Measurements from ENCODE around the gene GALNT6.

GALNT6 gene

GRCh38 chr12:51434305-51434704 lies 43.1 kb upstream of the GALNT6 start:
- Histone ChIP-seq H4K20me1 (ENCODE audit: insufficient read depth, low read length) (no peaks in the 10 kb centered on the region), H2AFZ (ENCODE audit: low read depth, low read length) (no peak overlapping the region), H3K4me2 (ENCODE audit: low read length) (no peak overlapping the region), H3K36me3 (replicated peaks; ENCODE audit: low read depth, low read length) (no peaks in the 10 kb centered on the region), H3K4me3 (ENCODE audit: low read length) (no peak overlapping the region), H3K9ac (ENCODE audit: low read length) (no peak overlapping the region), H3K27me3 (ENCODE audit: low read depth, low read length) (no peaks in the 10 kb centered on the region), H3K4me1 (ENCODE audit: low read length) (peaks cover 14% of the 10 kb centered on the region), H3K79me2 (ENCODE audit: low read length) (no peaks in the 10 kb centered on the region), H3K27ac (ENCODE audit: low read length) (no peak overlapping the region), H3K9me3 (ENCODE audit: insufficient read depth, low read length) (no peaks in the 10 kb centered on the region)
- TF ChIP-seq, protein P1, sequence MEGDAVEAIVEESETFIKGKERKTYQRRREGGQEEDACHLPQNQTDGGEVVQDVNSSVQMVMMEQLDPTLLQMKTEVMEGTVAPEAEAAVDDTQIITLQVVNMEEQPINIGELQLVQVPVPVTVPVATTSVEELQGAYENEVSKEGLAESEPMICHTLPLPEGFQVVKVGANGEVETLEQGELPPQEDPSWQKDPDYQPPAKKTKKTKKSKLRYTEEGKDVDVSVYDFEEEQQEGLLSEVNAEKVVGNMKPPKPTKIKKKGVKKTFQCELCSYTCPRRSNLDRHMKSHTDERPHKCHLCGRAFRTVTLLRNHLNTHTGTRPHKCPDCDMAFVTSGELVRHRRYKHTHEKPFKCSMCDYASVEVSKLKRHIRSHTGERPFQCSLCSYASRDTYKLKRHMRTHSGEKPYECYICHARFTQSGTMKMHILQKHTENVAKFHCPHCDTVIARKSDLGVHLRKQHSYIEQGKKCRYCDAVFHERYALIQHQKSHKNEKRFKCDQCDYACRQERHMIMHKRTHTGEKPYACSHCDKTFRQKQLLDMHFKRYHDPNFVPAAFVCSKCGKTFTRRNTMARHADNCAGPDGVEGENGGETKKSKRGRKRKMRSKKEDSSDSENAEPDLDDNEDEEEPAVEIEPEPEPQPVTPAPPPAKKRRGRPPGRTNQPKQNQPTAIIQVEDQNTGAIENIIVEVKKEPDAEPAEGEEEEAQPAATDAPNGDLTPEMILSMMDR (IDR thresholded peaks at IDR 0.05; ENCODE audit: low read depth, low read length) = no peak
- no peak for TF ChIP-seq EZH2phosphoT487 (IDR thresholded peaks at IDR 0.05; ENCODE audit: low read depth)

- Histone ChIP-seq H3K27ac (ENCODE audit: low read length) (no peak overlapping the region), H3K4me2 (ENCODE audit: low read length) (no peak overlapping the region), H3K36me3 (replicated peaks; ENCODE audit: low read depth, low read length) (no peaks in the 10 kb centered on the region), H4K20me1 (ENCODE audit: insufficient read depth, low read length) (no peaks in the 10 kb centered on the region), H2AFZ (ENCODE audit: low read depth, low read length) (no peak overlapping the region), H3K9ac (ENCODE audit: low read length) (no peak overlapping the region), H3K79me2 (ENCODE audit: low read length) (no peaks in the 10 kb centered on the region), H3K4me1 (ENCODE audit: low read length) (peaks cover 16% of the 10 kb centered on the region), H3K4me3 (ENCODE audit: low read length) (no peak overlapping the region), H3K27me3 (ENCODE audit: low read depth, low read length) (no peaks in the 10 kb centered on the region), H3K9me3 (ENCODE audit: insufficient read depth, low read length) (no peaks in the 10 kb centered on the region)
- TF ChIP-seq EZH2phosphoT487 (IDR thresholded peaks at IDR 0.05; ENCODE audit: low read depth) = no peak
- TF ChIP-seq, protein P1 (IDR thresholded peaks at IDR 0.05; ENCODE audit: low read depth, low read length) = no peak
These were observed 41.7 kb upstream of the GALNT6 start for GRCh38 chr12:51432921-51433320.

DNA sequence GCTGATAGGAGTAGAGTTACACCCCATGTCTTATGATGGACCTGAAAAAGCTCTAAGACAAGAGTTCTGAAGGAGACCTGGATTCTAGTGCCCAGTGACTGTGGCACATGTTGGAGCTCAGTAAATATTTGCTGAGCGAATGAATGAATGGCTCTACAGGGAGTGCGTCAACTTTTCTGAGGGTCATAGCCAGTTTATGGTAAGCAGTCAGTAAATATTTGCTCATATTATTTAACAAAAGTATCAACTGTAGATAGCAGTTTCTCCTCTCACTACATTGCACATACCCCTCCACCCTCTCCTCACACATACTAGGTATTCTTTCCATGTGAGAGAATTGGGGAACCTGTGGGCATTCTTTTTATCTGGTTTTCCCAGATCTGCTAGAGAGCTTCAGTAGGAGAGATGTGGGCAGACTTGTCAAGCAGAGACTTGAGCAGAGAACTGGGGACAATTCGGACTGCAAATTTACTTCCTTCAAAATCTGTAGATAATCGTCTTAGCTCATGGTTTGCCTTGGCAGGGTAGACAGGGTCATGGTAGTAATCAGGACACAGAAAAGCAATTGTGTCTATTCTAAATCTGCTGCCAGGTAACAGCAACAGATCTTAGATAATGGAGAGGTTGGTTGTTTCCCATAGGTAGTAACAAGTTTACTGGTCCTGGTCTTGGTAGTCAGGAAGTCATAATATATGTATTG lies 39.1 kb upstream of the GALNT6 start:
- H4K20me1 ChIP-seq (ENCODE audit: insufficient read depth, low read length) = no peaks in the 10 kb centered on the region
- peak overlapping the region; percentile 62 for H3K4me2 ChIP-seq (ENCODE audit: low read length)
- peak overlapping the region; percentile 33; the same call in 1 of the 2 replicates for H3K27ac ChIP-seq (ENCODE audit: low read length)
- no peak overlapping the region; the same call in 1 of the 2 replicates for H3K9ac ChIP-seq (ENCODE audit: low read length)
- H3K27me3 ChIP-seq (ENCODE audit: low read depth, low read length) = no peaks in the 10 kb centered on the region
- H3K4me3 ChIP-seq (ENCODE audit: low read length) = peak overlapping the region; percentile 13; the same call in 1 of the 2 replicates
- H2AFZ ChIP-seq (ENCODE audit: low read depth, low read length) = no peak overlapping the region
- no peak for TF ChIP-seq EZH2phosphoT487 (IDR thresholded peaks at IDR 0.05; ENCODE audit: low read depth)
- TF ChIP-seq, protein P1 (IDR thresholded peaks at IDR 0.05; ENCODE audit: low read depth, low read length) = no peak
- H3K9me3 ChIP-seq (ENCODE audit: insufficient read depth, low read length) = no peaks in the 10 kb centered on the region
- H3K36me3 ChIP-seq (replicated peaks; ENCODE audit: low read depth, low read length) = no peaks in the 10 kb centered on the region
- no peaks in the 10 kb centered on the region for H3K79me2 ChIP-seq (ENCODE audit: low read length)
- peaks cover 22% of the 10 kb centered on the region for H3K4me1 ChIP-seq (ENCODE audit: low read length)

GRCh38 chr12:51429700-51430099 lies 38.5 kb upstream of the GALNT6 start:
- peak overlapping the region; percentile 13; the same call in 1 of the 2 replicates for H3K4me3 ChIP-seq (ENCODE audit: low read length)
- peak overlapping the region; percentile 33; the same call in 1 of the 2 replicates for H3K27ac ChIP-seq (ENCODE audit: low read length)
- H3K4me2 ChIP-seq (ENCODE audit: low read length) = peak overlapping the region; percentile 62
- H3K9ac ChIP-seq (ENCODE audit: low read length) = no peak overlapping the region; the same call in 1 of the 2 replicates
- no peaks in the 10 kb centered on the region for H3K36me3 ChIP-seq (replicated peaks; ENCODE audit: low read depth, low read length)
- H3K9me3 ChIP-seq (ENCODE audit: insufficient read depth, low read length) = no peaks in the 10 kb centered on the region
- H2AFZ ChIP-seq (ENCODE audit: low read depth, low read length) = no peak overlapping the region
- H3K27me3 ChIP-seq (ENCODE audit: low read depth, low read length) = no peaks in the 10 kb centered on the region
- H4K20me1 ChIP-seq (ENCODE audit: insufficient read depth, low read length) = no peaks in the 10 kb centered on the region
- H3K4me1 ChIP-seq (ENCODE audit: low read length) = peaks cover 24% of the 10 kb centered on the region
- H3K79me2 ChIP-seq (ENCODE audit: low read length) = no peaks in the 10 kb centered on the region
- TF ChIP-seq, protein P1 (IDR thresholded peaks at IDR 0.05; ENCODE audit: low read depth, low read length) = no peak
- TF ChIP-seq EZH2phosphoT487 (IDR thresholded peaks at IDR 0.05; ENCODE audit: low read depth) = no peak

Data from OCI-LY3 (cell line).